ENCODE results near the gene CEP128.

CEP128 gene

DNA sequence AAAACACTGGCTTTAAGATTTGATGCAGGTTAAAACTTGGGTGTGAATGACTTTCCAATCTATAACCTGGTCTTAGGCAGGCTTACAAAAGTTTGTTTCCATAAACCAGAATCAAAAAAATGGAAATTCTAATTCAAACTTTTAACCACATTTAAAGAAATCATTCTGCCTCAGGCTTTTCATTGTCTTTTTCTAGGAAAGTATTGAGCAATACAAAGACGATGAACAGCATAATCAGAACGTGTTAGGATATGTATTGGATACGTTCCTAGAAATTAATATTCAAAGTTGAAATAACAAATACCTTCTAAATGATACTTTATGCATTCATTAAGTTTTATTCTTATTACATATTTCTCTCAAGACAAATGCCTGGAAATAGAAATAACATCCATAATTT lies 172.9 kb downstream of the CEP128 start:
- DNase-seq, result no peak

DNA sequence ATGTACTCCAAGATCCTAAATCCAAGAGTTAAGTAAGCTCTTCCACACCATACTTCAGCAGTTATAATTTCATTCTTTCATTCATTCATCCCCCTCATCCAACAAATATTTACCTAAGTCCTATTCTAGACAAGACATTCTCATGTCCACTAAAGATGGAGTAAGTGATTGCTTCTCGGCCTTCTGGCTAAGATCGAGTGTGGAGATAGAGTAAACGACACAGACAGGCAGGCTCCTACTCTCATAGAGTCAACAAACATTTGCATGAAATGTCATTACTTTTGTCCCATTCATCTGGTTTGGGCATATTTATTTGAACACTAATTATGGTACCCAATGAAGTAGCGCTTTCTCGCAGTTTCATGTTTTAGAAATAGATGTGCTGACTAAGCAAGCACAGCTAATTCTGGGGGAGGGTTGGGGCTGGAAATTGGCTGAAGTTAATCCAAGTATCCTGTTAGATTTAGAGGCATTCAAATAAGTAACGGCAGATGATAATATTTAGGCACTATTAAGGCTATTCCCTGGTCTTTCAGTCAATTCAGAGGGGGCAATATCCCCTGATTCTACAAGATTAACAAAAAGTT lies 176.5 kb downstream of the CEP128 start:
- no peak for DNase-seq

DNA sequence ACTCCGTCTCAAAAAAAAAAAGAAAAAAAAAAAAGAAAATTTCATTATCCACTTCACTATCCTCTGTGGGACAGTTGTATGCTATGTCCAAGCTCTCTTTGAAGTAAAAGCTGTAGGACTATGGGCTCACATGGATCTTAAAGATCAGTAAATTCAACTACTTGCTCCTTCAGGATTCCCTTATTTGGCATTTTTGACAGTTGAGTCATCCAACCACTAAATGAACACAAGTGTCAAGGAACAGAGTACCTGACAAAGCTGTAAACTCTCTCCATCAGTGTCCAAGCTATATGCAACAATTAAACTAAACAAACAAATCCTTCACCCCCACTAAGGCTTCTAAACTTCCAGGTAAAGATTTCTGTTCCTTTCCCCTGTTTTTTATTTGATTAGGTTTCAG lies 177.0 kb downstream of the CEP128 start:
- no peak for DNase-seq

DNA sequence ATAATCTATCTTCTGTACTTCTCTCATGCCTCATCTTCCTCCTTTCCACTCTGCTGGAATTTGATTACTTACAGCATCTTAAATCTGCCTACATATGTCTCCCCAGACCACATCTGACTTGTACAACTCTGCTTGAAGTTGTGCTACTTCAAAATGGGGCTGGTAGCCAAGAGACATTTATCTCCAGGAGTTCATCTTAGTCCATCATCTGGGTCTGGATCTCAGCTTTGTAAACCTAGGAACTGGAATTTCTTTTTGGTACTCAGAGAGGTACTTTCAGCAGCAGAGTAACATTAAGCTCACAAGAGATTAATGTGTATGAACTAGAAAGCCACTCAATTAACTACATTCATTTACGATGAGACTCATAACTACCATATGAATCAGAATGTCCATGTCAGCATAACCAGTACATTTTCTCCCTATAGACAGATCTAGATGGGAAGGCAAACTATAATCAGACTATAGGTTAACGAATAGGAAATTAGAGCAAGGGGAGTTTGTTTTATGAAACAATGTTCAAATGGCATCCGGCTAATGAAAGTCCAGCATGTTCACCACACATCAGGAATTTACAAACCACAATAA lies 178.8 kb downstream of the CEP128 start:
- DNase-seq, result no peak

DNA sequence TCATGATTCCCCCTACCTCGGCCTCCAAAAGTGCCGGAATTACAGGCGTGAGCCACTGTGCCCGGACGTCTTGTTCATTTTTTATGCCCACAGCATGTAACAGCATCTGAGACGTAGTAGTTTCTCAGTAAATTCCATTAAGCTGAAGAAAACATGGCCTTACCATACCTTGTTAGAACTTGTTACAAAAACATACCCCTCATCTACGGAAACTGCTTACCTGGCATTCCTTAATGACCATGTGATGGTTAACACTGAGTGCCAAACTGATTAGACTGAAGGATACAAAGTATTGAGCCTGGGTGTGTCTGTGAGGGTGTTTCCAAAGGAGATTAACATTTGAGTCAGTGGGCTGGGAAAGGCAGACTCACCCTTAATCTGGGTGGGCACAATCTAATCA lies 186.8 kb downstream of the CEP128 start:
- DNase-seq, result no peak

DNA sequence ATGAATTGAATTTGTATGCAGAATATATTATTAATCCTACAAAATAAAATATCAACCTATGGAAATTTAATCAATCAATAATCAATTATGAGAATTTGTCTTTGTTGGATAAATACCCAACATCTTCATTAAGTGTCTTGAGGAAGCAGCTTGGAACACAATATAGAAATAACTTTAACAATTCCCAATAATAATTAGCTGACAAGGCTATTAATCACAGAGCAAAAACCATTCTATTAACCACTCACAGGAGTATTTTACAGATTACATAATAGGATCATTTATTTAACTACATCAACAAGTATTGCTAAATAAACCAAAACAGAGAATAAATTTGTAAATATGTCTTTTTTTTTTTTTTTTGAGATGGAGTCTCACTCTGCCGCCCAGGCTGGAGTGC lies 190.3 kb downstream of the CEP128 start:
- no peak for DNase-seq

DNA sequence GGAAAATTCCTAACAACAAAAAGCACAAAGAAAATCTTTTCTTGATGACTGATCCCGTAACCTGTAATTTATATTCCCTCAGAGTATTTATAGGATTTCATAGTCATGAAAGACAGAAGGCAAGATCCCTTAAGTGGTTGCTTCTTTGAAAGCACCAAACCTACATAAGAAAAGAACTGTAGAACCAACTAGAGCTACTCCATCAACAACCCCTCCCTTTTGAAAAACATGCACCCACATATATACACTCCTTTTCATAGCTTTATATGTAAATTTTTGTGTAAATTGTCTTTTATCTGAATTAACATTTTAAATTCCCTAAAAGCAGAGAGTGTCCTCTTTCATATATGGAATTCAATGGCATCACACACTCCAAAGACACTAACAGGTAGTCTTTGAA lies 215.3 kb downstream of the CEP128 start:
- no peak for DNase-seq

DNA sequence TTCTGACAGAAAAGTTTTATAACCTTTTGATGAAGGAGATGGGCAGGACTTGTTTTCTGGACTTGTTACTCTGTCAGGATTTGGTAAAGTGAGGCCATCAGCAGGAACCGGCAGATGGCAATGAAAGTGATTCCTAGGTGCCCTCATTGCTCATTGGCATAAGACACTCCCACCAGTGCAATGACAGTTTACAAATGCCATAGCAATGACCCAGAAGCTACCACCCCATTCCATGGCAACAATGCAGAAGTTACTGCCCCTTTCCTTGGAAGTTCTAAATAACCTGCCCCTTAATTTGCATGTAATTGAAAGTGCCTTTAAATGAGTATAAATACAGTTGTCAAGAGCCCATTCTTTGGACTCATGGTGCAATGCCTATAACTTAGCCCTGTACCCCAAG lies 222.6 kb downstream of the CEP128 start:
- no peak for DNase-seq

DNA sequence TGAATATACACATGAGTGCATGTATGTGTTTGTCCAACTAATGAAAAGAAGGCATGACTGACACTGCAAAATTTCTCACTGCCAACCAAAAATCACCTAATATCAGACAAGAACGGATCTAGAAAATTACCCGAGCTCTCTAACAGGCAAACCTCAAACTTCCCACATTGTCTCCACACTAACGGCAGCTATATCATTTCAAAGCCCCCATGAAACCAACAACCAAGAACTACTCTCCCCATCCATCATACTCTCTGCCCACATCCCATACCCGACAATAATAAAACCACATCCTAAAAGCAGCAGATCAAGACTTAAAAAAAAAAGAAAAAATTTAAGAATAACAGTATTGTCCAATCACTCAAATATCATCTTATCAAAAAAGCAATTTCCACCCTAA lies 227.1 kb downstream of the CEP128 start:
- DNase-seq, result no peak

DNA sequence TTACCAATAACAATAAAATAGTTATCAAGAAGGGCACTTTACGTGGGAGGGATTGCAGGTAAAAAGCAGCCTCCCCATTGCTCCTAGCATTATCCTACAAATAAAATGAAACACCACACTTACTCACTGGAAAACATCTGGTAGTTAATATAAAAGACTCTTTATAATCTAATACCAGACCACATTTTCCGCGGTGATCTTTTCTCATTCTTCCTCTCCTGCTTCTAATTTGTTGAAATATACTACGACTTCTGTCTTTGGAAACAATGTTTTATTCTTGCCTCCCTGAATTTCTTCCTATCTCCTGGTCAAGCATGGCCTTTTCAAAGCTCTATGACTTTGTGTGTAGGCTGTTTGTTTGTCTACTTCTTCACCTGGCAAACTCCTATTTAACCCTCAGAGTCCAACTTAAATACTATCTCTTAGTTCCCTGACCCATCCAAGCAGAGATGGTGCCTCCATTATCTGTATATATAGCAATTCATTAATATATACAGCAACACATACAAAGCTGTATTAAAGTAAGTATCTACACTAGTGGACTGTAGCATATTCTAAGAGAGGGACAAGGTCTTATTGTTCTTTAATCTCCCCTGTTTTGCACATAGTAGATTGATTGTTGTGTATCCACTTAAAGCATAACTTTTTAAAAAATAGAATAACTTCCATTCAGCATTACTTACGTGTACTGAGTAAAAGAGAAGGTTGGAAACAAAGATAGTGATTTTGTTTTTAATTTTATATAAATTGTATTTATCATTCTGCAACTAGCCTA lies 228.3 kb downstream of the CEP128 start:
- DNase-seq, result no peak

DNA sequence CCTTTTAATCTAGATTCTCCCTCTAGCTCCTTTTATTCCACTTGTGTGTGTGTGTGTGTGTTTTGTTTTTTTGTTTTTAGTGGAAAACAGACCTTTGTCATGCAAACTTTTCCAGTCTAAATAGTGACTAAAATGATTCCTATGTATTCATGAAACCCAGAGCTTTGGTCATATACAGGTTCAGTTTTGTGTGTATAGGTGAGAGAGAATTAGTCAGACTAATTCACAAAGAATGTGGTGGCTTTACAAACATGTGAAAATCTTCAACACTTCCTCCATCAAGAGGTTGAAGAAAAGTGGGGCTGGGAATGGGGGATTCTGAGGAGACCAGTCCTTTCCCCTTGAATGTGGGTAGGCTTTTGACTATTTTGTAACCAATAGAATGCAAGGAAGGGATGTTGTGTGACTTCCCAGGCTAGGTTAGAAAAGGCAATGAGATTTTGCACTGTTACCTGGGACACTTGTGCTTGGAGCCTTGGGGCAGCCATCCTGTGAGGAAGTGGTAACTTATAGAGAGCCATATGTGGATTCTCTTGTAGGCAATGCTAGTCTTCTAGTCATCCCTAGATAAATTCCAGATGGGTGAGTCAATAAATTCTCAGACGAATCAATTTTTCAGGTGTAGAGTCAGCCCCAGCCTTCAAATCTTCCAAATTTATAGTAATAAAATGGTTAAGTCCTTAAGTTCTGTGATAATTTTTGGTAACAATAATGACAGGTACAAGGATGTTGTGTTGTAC lies 236.1 kb downstream of the CEP128 start:
- no peak for DNase-seq

DNA sequence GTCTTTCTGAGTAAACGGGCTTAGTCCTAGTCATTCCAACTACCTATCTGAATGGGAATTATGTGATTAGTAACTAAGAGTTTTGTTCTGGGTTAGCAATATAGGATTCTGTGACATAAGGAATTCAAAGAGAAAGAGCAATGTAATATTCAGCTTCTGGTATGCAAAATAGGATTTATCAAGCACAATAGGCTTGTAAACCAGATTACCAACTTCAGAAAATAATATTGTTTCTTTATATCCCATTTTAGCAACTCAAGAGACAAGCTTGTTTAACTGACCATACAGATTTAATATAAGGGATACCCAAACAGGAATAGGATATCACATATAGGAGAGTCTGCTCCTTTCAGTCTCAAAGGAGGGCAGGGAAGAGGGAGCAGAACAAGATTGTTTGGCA lies 240.9 kb downstream of the CEP128 start:
- no peak for DNase-seq

DNA sequence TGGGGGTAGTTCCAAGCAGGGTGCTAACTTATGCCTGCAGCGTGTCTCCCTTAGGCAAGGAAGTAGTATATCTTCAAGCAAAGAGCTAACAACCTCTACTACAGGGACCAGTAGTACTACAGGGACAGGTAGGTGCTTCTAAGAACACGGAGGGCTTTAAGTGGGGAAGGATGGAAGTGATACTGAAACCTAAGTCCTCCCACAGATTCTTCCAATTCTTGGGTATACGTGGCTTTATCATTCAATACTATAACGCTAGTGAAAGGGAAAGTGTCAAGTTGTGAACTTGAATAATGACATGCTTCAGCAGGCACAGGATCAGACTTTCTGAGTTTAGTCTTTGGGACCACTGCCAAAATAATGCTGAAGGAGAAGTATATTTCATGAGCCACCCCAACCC lies 241.7 kb downstream of the CEP128 start:
- DNase-seq, result no peak

DNA sequence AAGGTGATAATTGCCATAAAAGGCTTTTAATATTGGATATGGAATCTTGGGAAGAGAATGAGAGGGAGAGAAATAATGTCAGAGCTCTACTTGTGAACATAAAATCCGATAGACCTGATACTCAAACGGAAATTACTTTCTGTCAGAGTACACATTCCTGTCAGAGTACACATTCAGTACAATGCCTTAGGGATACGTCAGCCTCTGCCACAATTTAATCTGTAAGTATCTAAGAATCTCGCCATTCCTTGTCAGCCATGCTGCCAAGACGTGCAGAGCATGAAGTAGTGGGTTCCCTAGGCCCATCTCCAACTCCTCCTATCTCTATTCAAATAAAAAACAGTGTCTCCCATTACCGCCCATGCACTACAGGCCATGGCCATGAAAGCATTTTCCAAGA lies 242.6 kb downstream of the CEP128 start:
- no peak for DNase-seq

DNA sequence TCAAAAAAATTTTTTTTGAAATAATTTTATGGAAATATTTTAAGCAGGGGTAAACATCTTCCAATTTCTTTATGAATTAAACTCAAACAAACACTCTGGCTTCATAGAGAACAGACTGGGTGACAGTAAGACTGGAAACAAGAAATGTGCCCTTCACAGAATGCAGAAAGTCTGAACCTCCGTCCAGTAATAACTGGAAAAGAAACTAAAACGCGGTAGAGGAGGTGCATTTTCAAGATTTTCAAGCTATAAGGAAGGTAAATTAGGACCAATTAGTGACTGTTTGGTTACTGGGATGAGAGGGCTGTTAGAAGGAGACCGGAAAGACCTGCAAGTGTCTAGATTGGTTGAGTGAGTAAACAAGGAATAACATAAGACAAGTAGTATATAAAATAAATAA lies 245.7 kb downstream of the CEP128 start:
- DNase-seq, result no peak

DNA sequence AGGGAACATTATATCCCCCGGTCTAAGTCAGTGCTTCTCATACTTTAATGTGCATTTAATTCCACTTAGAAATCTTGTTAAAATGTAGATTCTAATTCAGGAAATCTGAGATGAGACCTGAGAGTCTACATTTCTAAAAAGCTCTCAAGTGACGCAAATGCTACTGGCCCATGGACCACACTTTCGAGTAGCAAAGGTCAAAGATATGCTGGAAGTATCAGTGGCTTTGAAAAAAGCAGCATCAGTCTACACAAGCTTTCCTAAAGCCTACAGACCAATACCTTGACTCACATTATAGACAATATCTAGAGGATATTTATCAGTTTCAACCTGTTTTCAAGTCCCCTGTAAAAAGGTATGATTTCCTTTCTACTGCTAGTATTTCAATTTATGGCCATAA lies 248.6 kb downstream of the CEP128 start:
- no peak for DNase-seq

DNA sequence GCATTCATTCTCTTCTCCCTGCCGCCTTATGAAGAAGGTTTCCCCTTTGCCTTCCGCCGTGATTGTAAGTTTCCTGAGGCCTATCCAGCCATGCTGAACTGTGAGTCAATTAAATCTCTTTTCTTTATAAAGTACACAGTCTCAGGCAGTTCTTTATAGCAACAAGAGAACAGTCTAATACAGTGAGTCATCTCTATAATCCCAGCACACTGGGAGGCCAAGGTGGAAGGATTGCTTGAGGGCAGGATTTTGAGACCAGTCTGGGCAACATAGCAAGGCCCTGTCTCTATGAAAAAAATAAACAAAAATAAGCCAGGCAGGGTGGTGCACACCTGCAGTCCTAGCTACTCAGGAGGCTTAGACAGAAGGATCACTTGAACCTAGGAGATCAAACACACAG lies 259.9 kb downstream of the CEP128 start:
- DNase-seq, result no peak

DNA sequence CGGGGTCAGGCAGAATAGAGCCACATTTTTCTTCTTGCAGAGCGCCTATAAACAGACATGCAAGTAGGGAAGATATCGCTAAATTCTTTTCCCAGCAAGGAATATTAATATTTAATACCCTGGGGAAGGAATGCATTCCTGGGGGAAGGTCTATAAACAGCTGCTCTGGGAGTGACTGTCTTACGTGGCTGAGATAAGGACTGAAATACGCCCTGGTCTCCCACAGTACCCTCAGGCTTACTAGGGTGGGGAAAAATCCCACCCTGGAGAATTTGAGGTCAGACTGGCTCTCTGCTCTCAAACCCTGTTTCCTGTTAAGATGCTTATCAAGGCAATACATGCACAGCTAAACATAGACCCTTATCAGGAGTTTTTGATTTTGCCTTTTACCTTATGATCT lies 262.3 kb downstream of the CEP128 start:
- no peak for DNase-seq

DNA sequence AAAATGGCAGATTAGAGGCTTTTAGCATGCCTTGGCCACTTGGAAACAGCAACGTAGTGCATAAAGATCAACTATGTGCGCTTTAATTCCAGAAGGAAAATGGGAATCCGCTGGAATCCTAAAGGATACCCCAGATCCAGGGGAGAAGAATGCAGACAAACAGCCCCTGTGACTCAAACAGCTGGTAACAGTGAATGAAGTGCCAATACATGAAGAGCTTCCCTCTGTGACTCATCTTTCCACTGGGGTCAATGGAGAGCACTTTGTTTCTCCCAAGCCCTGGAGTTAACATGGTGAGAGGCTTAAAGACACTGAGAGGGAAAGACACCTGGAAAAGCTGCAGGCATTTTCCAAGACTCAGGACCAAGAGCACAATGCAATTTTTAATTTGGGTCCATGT lies 263.1 kb downstream of the CEP128 start:
- DNase-seq, result no peak

DNA sequence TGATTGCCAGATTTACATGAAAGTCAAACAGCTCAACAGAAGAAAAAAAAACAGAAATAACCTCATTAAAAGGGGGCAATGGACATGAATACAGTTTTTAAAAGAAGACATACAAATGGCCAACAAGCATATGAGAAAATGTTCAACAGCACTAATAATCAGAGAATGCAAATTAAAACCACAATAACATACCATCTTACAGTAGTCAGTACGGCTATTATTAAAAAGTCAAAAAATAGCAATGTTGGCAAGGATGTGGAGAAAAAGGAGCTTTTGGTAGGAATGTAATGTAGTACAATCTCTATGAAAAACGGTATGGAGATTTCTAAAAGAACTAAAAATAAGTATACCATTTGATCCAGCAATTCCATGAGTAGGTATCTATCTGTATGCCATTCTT lies 272.1 kb downstream of the CEP128 start:
- no peak for DNase-seq

DNA sequence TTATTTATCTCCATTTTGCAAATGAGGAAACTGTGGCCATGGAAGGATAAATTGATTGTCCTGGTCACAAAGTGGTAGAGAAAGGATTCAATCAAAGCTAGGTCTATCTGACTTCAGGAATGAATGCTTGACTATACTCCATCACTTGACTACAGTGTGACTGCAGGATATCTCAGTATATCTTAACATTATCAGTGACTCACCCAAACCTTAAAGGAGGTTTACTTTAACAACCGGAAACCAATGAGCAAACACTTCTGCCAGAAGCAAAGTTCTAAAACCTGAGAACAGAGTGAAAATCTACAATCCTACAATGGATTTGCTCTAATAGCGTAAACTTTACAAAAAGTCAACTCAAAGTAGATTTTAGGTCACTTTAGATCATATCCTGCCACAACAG lies 277.0 kb downstream of the CEP128 start:
- DNase-seq, result no peak

DNA sequence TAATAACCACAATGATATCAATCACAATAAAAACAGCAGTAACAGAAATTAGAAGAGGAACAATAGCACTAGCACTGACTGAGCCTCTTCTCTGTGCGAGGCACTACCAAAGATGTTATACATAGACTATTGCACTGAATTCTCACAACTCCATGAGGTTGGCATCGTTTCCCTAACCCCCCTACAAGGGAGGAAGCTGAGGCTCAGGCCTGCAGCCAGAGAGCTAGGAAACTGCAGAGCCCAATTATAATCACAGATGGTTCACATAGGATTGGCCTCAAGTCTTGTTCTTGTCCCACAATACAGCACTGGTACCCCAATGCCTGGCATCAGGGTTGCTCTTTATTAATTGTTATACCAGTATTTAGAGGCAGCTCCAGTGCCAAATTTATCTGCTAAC lies 278.0 kb downstream of the CEP128 start:
- DNase-seq, result no peak

DNA sequence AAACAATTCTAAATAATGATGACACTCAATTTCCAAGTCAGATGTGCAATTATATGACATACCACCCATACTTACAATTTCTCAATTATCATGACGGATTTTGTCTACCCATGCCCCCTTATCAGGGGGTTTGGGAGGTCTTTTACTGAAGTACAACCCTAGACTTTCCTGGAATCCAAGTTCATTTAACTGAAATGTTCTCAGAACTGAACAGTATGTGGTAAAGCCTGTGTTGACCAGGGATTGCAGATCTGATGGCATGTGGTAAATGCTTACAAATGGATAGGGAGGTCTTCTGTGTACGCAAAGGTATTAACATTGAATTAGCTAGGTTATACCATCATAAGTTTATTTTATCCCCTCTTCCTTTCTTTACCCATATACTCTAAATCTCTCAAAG lies 281.8 kb downstream of the CEP128 start:
- DNase-seq, result no peak

DNA sequence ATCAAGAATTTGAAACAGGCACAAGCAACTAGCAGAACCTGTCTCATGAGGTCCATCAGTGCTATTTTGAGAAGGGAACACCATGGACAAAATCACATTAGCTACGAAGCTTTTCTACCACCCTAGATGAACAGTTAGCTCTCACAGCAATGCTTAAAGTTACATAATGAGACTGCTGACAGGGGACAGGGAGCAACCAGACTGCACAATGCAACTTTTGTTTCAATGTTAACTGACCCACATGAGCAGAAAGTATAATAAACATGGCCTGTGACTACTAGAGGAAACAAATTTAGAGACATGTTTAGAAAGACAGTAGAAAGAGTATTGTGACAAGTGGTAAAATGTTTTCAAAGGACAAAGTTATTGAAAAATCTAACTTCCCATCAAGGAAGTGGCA lies 282.8 kb downstream of the CEP128 start:
- DNase-seq, result no peak

Data from cortex of kidney (tissue), 1 donor.